Memory B cell (primary cell): ENCODE measurements around the gene IP6K3.
A peak's percentile ranks its signal among the peaks of the same experiment; 100 is the strongest.

ENCODE experiments used
- ATAC-seq: fragments of 150-1000 bp; cut with Tn5 transposase; 2 replicates; pipeline ENCODE4 v1.10.0; 2021; ENCODE audit warnings: low read depth, mild to moderate bottlenecking, moderate library complexity
- DNase-seq, 2 donors: peaks; one replicate each; pipeline ENCODE4 v3.0.0; 2022; ENCODE audit warnings: low spot score in 2 of 2
- H3K27ac Mint-ChIP-seq: one replicate; pipeline ENCODE4 v1.8.0; 2022; ENCODE audit warnings: mild to moderate bottlenecking, moderate library complexity, mixed read lengths
- H3K27me3 Mint-ChIP-seq: one replicate; pipeline ENCODE4 v1.8.0; 2022; ENCODE audit warnings: mixed read lengths
- H3K36me3 Mint-ChIP-seq: one replicate; pipeline ENCODE4 v1.8.0; 2022; ENCODE audit warnings: mild to moderate bottlenecking, mixed read lengths
- H3K4me1 Mint-ChIP-seq: one replicate; pipeline ENCODE4 v1.8.0; 2022; ENCODE audit warnings: mixed read lengths
- H3K4me3 Mint-ChIP-seq: one replicate; pipeline ENCODE4 v1.8.0; 2022; ENCODE audit warnings: mild to moderate bottlenecking, moderate library complexity, mixed read lengths
- H3K9me3 Mint-ChIP-seq: one replicate; pipeline ENCODE4 v1.8.0; 2022; ENCODE audit warnings: mixed read lengths

The IP6K3 gene

GRCh38 chr6:33723371-33724085 lies 23.2 kb downstream of the IP6K3 start:
- H3K36me3 Mint-ChIP-seq = no peaks in the 10 kb centered on the region
- H3K4me1 Mint-ChIP-seq = peaks cover 14% of the 10 kb centered on the region
- H3K27me3 Mint-ChIP-seq = peaks cover 15% of the 10 kb centered on the region
- no peaks in the 10 kb centered on the region for H3K9me3 Mint-ChIP-seq
- H3K27ac Mint-ChIP-seq = no peak overlapping the region
- H3K4me3 Mint-ChIP-seq = no peak overlapping the region
- DNase-seq = no peak
- no peak for ATAC-seq

GRCh38 chr6:33722103-33722623 lies 24.5 kb downstream of the IP6K3 start:
- no peak for DNase-seq
- peaks cover 15% of the 10 kb centered on the region for H3K27me3 Mint-ChIP-seq
- no peak for ATAC-seq
- no peaks in the 10 kb centered on the region for H3K36me3 Mint-ChIP-seq
- H3K9me3 Mint-ChIP-seq = no peaks in the 10 kb centered on the region
- H3K4me1 Mint-ChIP-seq = peaks cover 8% of the 10 kb centered on the region
- H3K27ac Mint-ChIP-seq = no peak overlapping the region
- H3K4me3 Mint-ChIP-seq = no peak overlapping the region

GRCh38 chr6:33721508-33721907 lies 25.2 kb downstream of the IP6K3 start:
- Mint-ChIP-seq H3K36me3 (no peaks in the 10 kb centered on the region), H3K4me3 (peak overlapping the region; percentile 6), H3K27me3 (peaks cover 13% of the 10 kb centered on the region), H3K27ac (no peak overlapping the region), H3K4me1 (peaks cover 6% of the 10 kb centered on the region), H3K9me3 (no peaks in the 10 kb centered on the region)
- ATAC-seq (no peak), DNase-seq (no peak)

DNA sequence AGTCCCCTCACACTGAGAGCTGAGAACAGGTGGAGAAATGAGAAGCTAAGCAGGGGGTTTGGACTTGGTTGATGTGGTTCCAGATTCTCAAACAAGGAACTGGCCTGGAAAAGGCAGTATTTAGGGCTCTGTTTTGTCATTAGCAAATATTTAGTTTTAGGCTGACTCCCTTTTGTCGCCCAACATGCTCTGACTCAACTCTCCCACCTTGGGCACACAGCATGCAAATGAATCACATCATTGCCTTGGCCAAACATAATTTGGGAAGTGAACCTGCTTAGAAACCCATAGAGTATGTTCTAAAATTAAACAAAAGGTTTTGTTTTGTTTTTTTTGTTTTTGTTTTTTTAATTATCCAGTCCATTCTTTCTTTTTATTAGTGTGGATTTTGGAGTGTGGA lies 25.7 kb downstream of the IP6K3 start:
- Mint-ChIP-seq H3K9me3 (no peaks in the 10 kb centered on the region), H3K4me1 (peaks cover 6% of the 10 kb centered on the region), H3K36me3 (no peaks in the 10 kb centered on the region), H3K4me3 (no peak overlapping the region), H3K27me3 (peaks cover 12% of the 10 kb centered on the region), H3K27ac (no peak overlapping the region)
- DNase-seq (no peak), ATAC-seq (peak; percentile 80)

DNA sequence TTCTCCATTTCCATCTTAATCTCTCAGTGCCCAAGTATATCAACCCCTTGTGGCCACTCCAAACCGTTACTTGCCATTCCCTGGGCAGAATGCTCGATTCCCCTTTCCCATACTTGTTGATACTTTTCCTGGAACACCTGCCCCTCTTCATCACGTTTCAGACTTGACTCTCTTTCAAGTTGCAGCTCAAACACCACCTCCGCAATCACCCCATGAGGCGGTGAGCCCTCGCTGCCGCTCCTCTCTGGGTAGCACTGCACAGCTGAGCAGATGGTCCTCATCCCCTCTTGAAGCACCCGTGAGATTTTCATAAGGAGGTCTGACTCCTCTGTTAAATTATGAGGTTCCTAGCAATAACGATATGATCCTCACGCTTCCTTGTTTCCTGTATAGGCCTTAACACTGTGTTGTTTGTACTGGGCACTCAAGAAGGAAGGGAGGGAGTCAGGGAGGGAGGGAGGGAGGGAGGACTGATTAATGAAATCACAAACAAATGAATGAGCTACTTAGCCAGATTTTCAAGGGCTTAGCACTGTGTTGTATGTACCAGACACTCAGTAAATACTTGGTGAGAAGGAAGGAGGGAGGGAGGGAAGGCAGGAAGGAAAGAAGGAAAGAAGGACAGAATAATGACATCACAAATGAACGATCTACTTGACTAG lies 27.2 kb downstream of the IP6K3 start:
- H3K4me3 Mint-ChIP-seq = no peak overlapping the region
- peaks cover 7% of the 10 kb centered on the region for H3K27me3 Mint-ChIP-seq
- no peaks in the 10 kb centered on the region for H3K36me3 Mint-ChIP-seq
- H3K27ac Mint-ChIP-seq = no peak overlapping the region
- peaks cover 6% of the 10 kb centered on the region for H3K4me1 Mint-ChIP-seq
- ATAC-seq (no peak), DNase-seq (no peak)
- no peaks in the 10 kb centered on the region for H3K9me3 Mint-ChIP-seq

GRCh38 chr6:33718713-33719112 lies 28.0 kb downstream of the IP6K3 start:
- DNase-seq (no peak), ATAC-seq (no peak)
- H3K27me3 Mint-ChIP-seq = peaks cover 4% of the 10 kb centered on the region
- H3K4me1 Mint-ChIP-seq = peaks cover 6% of the 10 kb centered on the region
- no peak overlapping the region for H3K27ac Mint-ChIP-seq
- no peak overlapping the region for H3K4me3 Mint-ChIP-seq
- H3K36me3 Mint-ChIP-seq = no peaks in the 10 kb centered on the region
- no peaks in the 10 kb centered on the region for H3K9me3 Mint-ChIP-seq

- no peak overlapping the region for H3K4me3 Mint-ChIP-seq
- H3K36me3 Mint-ChIP-seq = no peaks in the 10 kb centered on the region
- DNase-seq = no peak
- H3K4me1 Mint-ChIP-seq = peaks cover 6% of the 10 kb centered on the region
- no peaks in the 10 kb centered on the region for H3K9me3 Mint-ChIP-seq
- peaks cover 1% of the 10 kb centered on the region for H3K27me3 Mint-ChIP-seq
- no peak overlapping the region for H3K27ac Mint-ChIP-seq
- ATAC-seq = no peak
Measured at GRCh38 chr6:33717934-33718455, 28.7 kb downstream of the IP6K3 start.

DNA sequence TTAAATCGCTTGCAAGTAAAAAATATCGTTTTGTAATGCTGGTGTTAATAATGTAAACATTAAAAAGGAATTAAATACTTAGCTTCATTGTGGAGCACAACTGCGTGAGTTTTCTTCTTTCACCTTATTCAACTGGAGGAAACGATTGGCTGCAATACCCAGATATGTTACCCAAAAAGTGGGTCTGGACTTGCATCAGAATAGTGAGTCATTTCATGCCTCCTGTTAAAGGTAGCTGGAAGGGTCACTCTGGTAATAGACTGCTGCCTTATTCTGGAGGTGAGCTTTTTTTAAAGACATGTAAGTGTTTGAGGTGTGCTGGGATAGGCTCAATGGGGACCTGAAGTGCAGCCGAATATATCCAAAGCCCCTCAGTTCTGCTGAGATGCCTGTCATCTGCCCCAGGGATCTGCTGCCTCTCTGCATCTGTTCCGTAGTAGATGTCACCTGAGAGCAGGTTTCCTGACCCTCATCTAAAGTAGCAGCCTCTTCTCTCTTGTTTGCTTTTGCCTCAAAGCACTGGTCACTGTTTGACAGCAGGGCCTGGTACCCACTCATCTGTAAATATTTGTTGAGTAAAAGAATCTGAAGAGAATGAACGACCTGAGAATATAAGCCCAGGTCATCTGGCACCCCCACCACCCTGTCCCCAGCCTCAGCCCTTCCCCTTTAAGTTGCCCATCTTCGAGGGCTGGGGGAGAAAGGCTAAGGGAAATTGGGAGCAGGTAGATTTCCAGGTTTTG lies 29.6 kb downstream of the IP6K3 start:
- peaks cover 6% of the 10 kb centered on the region for H3K4me1 Mint-ChIP-seq
- H3K27ac Mint-ChIP-seq = no peak overlapping the region
- H3K4me3 Mint-ChIP-seq = no peak overlapping the region
- H3K9me3 Mint-ChIP-seq = no peaks in the 10 kb centered on the region
- no peaks in the 10 kb centered on the region for H3K27me3 Mint-ChIP-seq
- H3K36me3 Mint-ChIP-seq = no peaks in the 10 kb centered on the region
- no peak for ATAC-seq
- no peak for DNase-seq

DNA sequence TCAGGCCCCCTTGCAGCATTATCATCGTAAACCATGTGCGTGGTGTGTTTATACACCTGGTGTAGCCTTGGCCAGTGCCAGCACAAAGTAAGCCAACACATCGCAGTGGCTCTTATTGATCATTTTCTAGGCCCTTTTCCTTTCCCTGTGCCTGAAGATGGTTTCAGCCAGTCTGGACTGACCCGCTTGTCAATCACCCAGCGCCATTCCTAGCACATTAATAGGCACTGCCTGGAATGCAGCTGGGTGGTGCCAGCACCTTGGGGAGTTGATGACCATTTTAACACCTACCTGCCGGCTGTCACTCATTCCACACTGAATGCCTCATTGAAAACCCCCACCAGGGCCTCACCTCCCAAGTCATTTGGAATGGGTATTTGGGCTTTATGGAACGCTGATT lies 30.3 kb downstream of the IP6K3 start:
- Mint-ChIP-seq H3K4me1 (peaks cover 4% of the 10 kb centered on the region), H3K4me3 (no peak overlapping the region), H3K27ac (no peak overlapping the region), H3K9me3 (no peaks in the 10 kb centered on the region), H3K36me3 (no peaks in the 10 kb centered on the region), H3K27me3 (no peaks in the 10 kb centered on the region)
- DNase-seq (no peak), ATAC-seq (no peak)

DNA sequence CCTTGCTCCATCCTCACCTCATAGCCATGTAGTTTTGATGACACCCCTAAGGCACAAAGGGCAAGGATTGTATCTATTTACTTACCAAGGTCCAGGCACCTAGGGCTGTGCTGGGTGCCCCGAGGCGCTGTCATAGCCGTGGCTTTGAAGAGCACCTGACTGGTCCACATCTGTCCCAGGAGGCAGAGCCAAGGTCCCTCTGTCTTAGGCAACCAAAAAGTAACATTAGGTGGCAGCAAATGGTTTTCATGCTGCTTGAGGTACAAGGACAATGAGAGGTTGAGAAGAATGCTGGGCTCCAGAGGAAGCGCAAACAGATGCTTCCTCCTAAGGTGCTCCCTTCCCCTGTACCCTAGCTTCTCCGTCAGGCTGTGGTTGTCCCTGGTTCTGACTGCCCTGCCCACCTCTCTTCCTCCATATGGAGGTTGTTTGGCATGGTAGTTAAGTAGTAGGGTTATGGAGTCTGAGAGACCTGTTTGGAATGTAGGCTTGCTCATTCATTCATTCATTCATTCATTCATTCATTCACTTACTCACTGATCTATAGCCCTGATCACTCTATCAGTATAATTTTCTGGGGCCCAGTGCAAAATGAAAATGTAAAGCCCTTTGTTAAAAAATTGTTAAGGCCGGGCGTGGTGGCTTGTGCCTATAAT lies 32.2 kb downstream of the IP6K3 start:
- no peak overlapping the region for H3K4me3 Mint-ChIP-seq
- no peaks in the 10 kb centered on the region for H3K27me3 Mint-ChIP-seq
- no peak overlapping the region for H3K27ac Mint-ChIP-seq
- no peaks in the 10 kb centered on the region for H3K36me3 Mint-ChIP-seq
- DNase-seq (no peak), ATAC-seq (no peak)
- peaks cover 14% of the 10 kb centered on the region for H3K4me1 Mint-ChIP-seq
- no peaks in the 10 kb centered on the region for H3K9me3 Mint-ChIP-seq

GRCh38 chr6:33713786-33714185 lies 32.9 kb downstream of the IP6K3 start:
- no peak for DNase-seq
- H3K4me3 Mint-ChIP-seq = no peak overlapping the region
- no peak for ATAC-seq
- no peaks in the 10 kb centered on the region for H3K27me3 Mint-ChIP-seq
- no peaks in the 10 kb centered on the region for H3K9me3 Mint-ChIP-seq
- H3K36me3 Mint-ChIP-seq = peaks cover 4% of the 10 kb centered on the region
- peaks cover 18% of the 10 kb centered on the region for H3K4me1 Mint-ChIP-seq
- no peak overlapping the region for H3K27ac Mint-ChIP-seq

- no peak for DNase-seq
- no peaks in the 10 kb centered on the region for H3K27me3 Mint-ChIP-seq
- H3K36me3 Mint-ChIP-seq = peaks cover 6% of the 10 kb centered on the region
- H3K4me1 Mint-ChIP-seq = peaks cover 20% of the 10 kb centered on the region
- no peak for ATAC-seq
- no peak overlapping the region for H3K27ac Mint-ChIP-seq
- H3K4me3 Mint-ChIP-seq = peak overlapping the region; percentile 18
- no peaks in the 10 kb centered on the region for H3K9me3 Mint-ChIP-seq
Measured at GRCh38 chr6:33712914-33713313, 33.8 kb downstream of the IP6K3 start.

DNA sequence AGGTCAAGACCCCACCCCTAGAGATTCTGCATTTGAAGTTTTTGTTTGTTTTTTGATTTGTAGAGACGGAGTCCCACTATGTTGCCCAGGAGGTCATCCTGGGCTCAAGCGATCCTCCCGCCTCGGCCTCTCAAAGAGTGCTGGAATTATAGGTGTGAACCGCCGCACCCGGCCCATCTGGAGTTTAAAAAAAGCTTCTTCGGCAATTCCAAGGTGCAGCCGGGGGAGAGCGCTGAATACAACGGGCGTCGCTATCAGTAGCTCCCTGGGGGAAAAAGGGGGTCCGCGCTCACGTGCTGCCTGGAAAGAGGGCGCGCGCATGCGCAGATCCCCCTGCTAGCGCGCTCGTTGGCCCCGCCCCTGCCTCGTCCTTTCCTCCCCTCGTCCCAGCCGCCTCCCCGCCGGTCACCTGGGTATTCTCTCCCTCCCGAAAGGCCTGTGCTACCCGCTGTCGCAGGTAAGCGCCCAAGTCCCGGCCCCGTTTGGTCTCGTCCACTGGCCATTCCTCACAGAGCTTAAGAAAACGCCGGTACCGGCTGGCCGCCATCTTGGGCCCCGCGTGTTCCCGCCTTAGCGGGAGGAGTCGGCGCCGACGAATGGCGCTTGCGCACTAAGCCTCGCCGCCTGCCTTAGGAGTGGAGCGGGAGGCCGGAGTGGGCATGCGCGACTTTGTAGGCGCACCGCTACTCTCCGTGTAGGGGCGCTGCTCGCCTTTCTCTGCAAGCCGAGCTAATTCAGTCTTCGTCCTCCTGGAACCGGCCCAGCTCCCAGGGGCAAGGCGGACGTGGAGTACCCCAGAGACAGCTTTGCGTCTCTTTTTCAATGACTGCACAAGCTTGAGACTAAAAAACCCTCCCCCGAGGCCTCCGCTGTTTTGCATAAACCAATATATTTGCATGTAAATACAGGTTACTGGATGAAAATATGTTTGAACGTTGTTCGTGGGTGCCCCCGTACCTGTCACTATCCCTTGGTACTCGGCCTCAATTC lies 35.3 kb downstream of the IP6K3 start, which contains the start of gene UQCC2:
Gene UQCC2, minus strand, starts transcription at position 561 of the 990 bp plus-strand sequence. Its CDS starts 14 bp downstream, at position 547.
- Mint-ChIP-seq H3K4me1 (peaks cover 23% of the 10 kb centered on the region), H3K27me3 (no peaks in the 10 kb centered on the region), H3K27ac (peak within 1 kb of the TSS; percentile 98)

More for the DNA sequence above, 35.3 kb downstream of the IP6K3 start, which contains the start of gene UQCC2:
- Mint-ChIP-seq H3K36me3 (peaks cover 9% of the 10 kb centered on the region), H3K4me3 (peak within 1 kb of the TSS; percentile 99), H3K9me3 (no peaks in the 10 kb centered on the region)
- DNase-seq (peak; percentile 95 to 96), ATAC-seq (peak; percentile 91)
